Measurements from ENCODE around the gene GK. TPM values are rescaled to one million over a fixed set of nuclear protein-coding genes. Genes with fewer than 3 reads are reported as not detected.

GK gene
- total and polyA plus RNA-seq, 2 donors (not counting 3 experiments of a cell fraction or from before 2014, with no cell fraction given), result 2.7 to 7.6 TPM

GRCh38 chrX:30610026-30610425 lies 43.2 kb upstream of the GK start:
- Histone ChIP-seq H2AFZ (ENCODE audit: low read depth, low read length) (no peak overlapping the region), H3K4me3 (replicated peaks in 1 of 3; ENCODE audit: insufficient read depth in 1 of 3, low read depth in 1 of 3, low read length in 3 of 3) (no peak overlapping the region), H4K20me1 (replicated peaks; ENCODE audit: control insufficient read depth, extremely low read depth, insufficient read depth, low read length) (no peaks in the 10 kb centered on the region), H3K4me2 (ENCODE audit: insufficient read depth, low read length) (no peak overlapping the region), H3K9me1 (replicated peaks; ENCODE audit: control insufficient read depth, extremely low read depth, insufficient read depth, low read length) (no peaks in the 10 kb centered on the region), H3K27me3 (ENCODE audit: control insufficient read depth in 2 of 2, insufficient read depth in 2 of 2, low read length in 2 of 2) (no peaks in the 10 kb centered on the region), H3K36me3 (ENCODE audit: control insufficient read depth in 2 of 2, extremely low read depth in 1 of 2, insufficient read depth in 2 of 2, low read length in 2 of 2) (no peaks in the 10 kb centered on the region), H3K4me1 (ENCODE audit: control insufficient read depth, extremely low read depth, insufficient read depth, low read length) (no peaks in the 10 kb centered on the region), H3K9me3 (replicated peaks; ENCODE audit: control insufficient read depth, insufficient read depth, low read length) (no peaks in the 10 kb centered on the region), H3K27ac (ENCODE audit: insufficient read depth, low read depth, low read length) (no peak overlapping the region), H3K79me2 (ENCODE audit: control insufficient read depth, insufficient read depth, low read length) (no peaks in the 10 kb centered on the region), H3K9ac (replicated peaks; ENCODE audit: extremely low read depth, insufficient read depth, low read length) (no peak overlapping the region)
- TF ChIP-seq FOS (IDR thresholded peaks at IDR 0.05; ENCODE audit: borderline replicate concordance, insufficient read depth, low read length), result no peak
- TF ChIP-seq JUN (IDR thresholded peaks at IDR 0.05; ENCODE audit: borderline replicate concordance, insufficient read depth, insufficient read length, low read depth), result no peak
- no peak for TF ChIP-seq GATA2 (IDR thresholded peaks at IDR 0.05; ENCODE audit: insufficient read depth, insufficient read length, low read depth, low read length)
- no peak for TF ChIP-seq EZH2 (IDR thresholded peaks at IDR 0.05; ENCODE audit: borderline replicate concordance, low read depth, low read length, severe bottlenecking)
- TF ChIP-seq, protein P1, sequence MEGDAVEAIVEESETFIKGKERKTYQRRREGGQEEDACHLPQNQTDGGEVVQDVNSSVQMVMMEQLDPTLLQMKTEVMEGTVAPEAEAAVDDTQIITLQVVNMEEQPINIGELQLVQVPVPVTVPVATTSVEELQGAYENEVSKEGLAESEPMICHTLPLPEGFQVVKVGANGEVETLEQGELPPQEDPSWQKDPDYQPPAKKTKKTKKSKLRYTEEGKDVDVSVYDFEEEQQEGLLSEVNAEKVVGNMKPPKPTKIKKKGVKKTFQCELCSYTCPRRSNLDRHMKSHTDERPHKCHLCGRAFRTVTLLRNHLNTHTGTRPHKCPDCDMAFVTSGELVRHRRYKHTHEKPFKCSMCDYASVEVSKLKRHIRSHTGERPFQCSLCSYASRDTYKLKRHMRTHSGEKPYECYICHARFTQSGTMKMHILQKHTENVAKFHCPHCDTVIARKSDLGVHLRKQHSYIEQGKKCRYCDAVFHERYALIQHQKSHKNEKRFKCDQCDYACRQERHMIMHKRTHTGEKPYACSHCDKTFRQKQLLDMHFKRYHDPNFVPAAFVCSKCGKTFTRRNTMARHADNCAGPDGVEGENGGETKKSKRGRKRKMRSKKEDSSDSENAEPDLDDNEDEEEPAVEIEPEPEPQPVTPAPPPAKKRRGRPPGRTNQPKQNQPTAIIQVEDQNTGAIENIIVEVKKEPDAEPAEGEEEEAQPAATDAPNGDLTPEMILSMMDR (IDR thresholded peaks at IDR 0.05; ENCODE audit: extremely low read depth in 1 of 2, insufficient read depth in 1 of 2, low read depth in 1 of 2, low read length in 2 of 2), result no peak
- no peak for TF ChIP-seq POLR2A (IDR thresholded peaks at IDR 0.05; ENCODE audit: low read depth, low read length)
- no peak for TF ChIP-seq MAX (IDR thresholded peaks at IDR 0.05; ENCODE audit: insufficient read depth, insufficient read length)
- no peak for TF ChIP-seq POLR2AphosphoS5 (IDR thresholded peaks at IDR 0.05; ENCODE audit: insufficient read depth, low read depth, low read length)
- no peak for TF ChIP-seq MYC (IDR thresholded peaks at IDR 0.05; ENCODE audit: low read depth, low read length)
- dilution Hi-C loops (cut with MboI; ENCODE audit: extremely low pct_ligation_motif_present, low sequenced_read_pairs) (no loop called here), intact Hi-C loops (cut with micrococcal nuclease) (no loop called here)
- CTCF ChIA-PET, result interaction anchor here (0.6 kb wide), 1 partner anchor 309 kb away, joined by 3 read pairs; no protein-coding TSS in a partner anchor
- DNase-seq (ENCODE audit: low read depth, low spot score) (no peak), FAIRE-seq (no peak)
- BruUV-seq (replicated peaks), result no TSS peak
- POLR2A ChIA-PET, result no interaction called here
